Measurements from ENCODE around the gene PRPH. TPM values are rescaled to one million over a fixed set of nuclear protein-coding genes. Genes with fewer than 3 reads are reported as not detected.

PRPH gene
- total RNA-seq, 1 donor from 2014 or later: not detected

- no peak overlapping the region for H3K27ac ChIP-seq (replicated peaks)
- H3K27me3 ChIP-seq (ENCODE audit: low read depth): peaks cover 65% of the 10 kb centered on the region
- no peaks in the 10 kb centered on the region for H3K36me3 ChIP-seq
- H3K9me3 ChIP-seq (replicated peaks): no peaks in the 10 kb centered on the region
- intact Hi-C loops (cut with micrococcal nuclease): no loop called here
- TF ChIP-seq CTCF (IDR thresholded peaks at IDR 0.05; ENCODE audit: borderline replicate concordance): no peak
- H3K4me3 ChIP-seq: no peak overlapping the region
- peaks cover 11% of the 10 kb centered on the region for H3K4me1 ChIP-seq
- DNase-seq: no peak
Observed at GRCh38 chr12:49288922-49289555, 5.9 kb upstream of the PRPH start.

DNA sequence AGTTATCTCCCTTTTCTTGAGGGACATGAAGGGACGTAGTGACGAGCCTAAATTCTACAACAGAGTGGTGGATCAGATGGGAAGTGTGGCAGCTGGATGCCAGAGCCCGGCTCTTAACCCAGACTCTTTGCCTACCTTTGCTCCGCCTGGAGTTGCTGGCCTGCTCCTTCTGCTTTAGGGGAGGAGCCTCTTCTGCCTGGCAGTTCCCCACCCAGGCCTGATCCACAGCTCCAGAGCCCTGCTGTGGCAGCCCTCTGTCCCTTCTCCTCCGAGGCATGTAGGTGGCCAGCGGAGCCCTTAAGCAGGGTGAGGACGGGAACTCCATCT is 2.3 kb upstream of the PRPH start:
- TF ChIP-seq CTCF (IDR thresholded peaks at IDR 0.05; ENCODE audit: borderline replicate concordance): no peak
- no peaks in the 10 kb centered on the region for H3K9me3 ChIP-seq (replicated peaks)
- peak overlapping the region; percentile 22 for H3K4me3 ChIP-seq
- peaks cover 65% of the 10 kb centered on the region for H3K27me3 ChIP-seq (ENCODE audit: low read depth)
- H3K36me3 ChIP-seq: no peaks in the 10 kb centered on the region
- peaks cover 38% of the 10 kb centered on the region for H3K4me1 ChIP-seq
- intact Hi-C loops (cut with micrococcal nuclease): no loop called here
- no peak for DNase-seq
- H3K27ac ChIP-seq (replicated peaks): peak overlapping the region; percentile 17

GRCh38 chr12:49293056-49293956 is 1.6 kb upstream of the PRPH start:
- Histone ChIP-seq H3K9me3 (replicated peaks) (no peaks in the 10 kb centered on the region), H3K27me3 (ENCODE audit: low read depth) (peaks cover 66% of the 10 kb centered on the region), H3K27ac (replicated peaks) (peak overlapping the region; percentile 23), H3K4me1 (peaks cover 41% of the 10 kb centered on the region), H3K36me3 (no peaks in the 10 kb centered on the region), H3K4me3 (peak overlapping the region; percentile 22)
- peak; percentile 57 for DNase-seq
- TF ChIP-seq CTCF (IDR thresholded peaks at IDR 0.05; ENCODE audit: borderline replicate concordance): no peak
- intact Hi-C loops (cut with micrococcal nuclease): no loop called here

DNA sequence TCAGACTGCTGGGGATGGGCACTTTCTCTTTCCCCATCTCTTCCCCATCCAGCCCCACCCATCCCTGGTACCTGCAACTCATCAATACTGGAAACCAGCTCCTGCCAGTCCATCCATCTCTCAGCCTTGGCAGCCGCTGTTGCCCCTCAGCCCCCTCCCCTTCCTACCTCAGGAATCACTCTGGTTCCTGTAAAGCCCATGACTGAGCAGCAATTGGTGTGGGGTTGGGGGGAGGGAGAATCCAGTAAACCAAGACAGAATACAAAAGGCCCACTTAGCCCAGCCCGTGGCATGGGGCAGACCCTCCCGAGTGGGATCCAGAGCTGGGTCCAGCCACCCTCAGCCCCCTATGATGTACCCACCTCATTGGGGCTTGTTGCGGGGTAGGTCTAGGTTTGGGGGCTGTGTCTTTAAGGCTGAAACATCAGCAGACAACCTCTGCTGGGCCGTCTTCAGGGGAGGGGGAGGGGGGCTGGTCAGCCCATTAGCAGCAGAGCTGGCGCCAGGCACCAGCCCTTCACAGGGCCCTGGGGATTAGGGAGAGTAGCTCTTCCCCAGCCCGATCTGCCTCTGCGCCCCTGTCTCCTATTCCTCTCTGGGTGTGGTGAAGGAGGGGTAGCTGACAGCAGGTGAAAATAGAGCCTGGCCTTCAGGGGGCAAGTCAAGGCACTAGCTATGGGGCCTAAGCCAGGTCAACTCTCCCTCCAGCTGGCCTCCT is 702 bp upstream of the PRPH start:
- H3K4me1 ChIP-seq: peaks cover 41% of the 10 kb centered on the region
- intact Hi-C loops (cut with micrococcal nuclease): no loop called here
- TF ChIP-seq CTCF (IDR thresholded peaks at IDR 0.05; ENCODE audit: borderline replicate concordance): no peak
- H3K36me3 ChIP-seq: no peaks in the 10 kb centered on the region
- no peak overlapping the region for H3K4me3 ChIP-seq
- no peak for DNase-seq
- H3K27me3 ChIP-seq (ENCODE audit: low read depth): peaks cover 67% of the 10 kb centered on the region
- H3K27ac ChIP-seq (replicated peaks): no peak overlapping the region
- H3K9me3 ChIP-seq (replicated peaks): no peaks in the 10 kb centered on the region

DNA sequence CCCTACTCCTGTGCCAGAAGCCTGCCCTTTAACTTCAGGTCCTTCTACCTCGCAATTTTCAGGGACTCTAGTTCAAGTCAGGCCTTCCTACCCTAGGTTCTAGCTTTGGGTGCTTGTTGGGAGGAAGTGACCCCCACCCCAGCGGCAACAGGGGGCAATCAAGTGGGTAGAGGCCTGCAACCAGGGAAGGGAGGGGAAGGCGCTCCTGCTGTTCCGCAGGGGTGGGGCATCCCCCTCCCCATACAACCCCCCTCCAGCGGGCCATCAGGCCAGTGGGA is 204 bp upstream of the PRPH start:
- Histone ChIP-seq H3K36me3 (no peaks in the 10 kb centered on the region), H3K9me3 (replicated peaks) (no peaks in the 10 kb centered on the region), H3K4me3 (no peak overlapping the region), H3K4me1 (peaks cover 41% of the 10 kb centered on the region), H3K27ac (replicated peaks) (no peak overlapping the region), H3K27me3 (ENCODE audit: low read depth) (peaks cover 69% of the 10 kb centered on the region)
- intact Hi-C loops (cut with micrococcal nuclease): no loop called here
- TF ChIP-seq CTCF (IDR thresholded peaks at IDR 0.05; ENCODE audit: borderline replicate concordance): no peak
- no peak for DNase-seq
